Lower leg skin (tissue), 3 donors: ENCODE results near the gene STRA6.

ENCODE experiments used
- CTCF ChIP-seq, 3 donors: fragments of 450-650 bp; IDR thresholded peaks; one replicate each; pipeline ENCODE4 v1.5.1; 2016; ENCODE audit warnings: antibody characterized with exemption in 3 of 3, mild to moderate bottlenecking in 3 of 3, moderate library complexity in 2 of 3
- POLR2A ChIP-seq, 2 donors: fragments of 450-650 bp; IDR thresholded peaks; one replicate each; pipeline ENCODE4 v1.6.1; 2016 to 2017; ENCODE audit warnings: antibody characterized with exemption in 2 of 2, mild to moderate bottlenecking in 1 of 2, moderate library complexity in 1 of 2

GRCh38 chr15:74205582-74205947, 3.0 kb upstream of the STRA6 start:
- TF ChIP-seq CTCF (IDR thresholded peaks at IDR 0.05) (no peak), POLR2A (IDR thresholded peaks at IDR 0.05) (no peak)
